ENCODE data around the gene TFE3.

TFE3 gene

DNA sequence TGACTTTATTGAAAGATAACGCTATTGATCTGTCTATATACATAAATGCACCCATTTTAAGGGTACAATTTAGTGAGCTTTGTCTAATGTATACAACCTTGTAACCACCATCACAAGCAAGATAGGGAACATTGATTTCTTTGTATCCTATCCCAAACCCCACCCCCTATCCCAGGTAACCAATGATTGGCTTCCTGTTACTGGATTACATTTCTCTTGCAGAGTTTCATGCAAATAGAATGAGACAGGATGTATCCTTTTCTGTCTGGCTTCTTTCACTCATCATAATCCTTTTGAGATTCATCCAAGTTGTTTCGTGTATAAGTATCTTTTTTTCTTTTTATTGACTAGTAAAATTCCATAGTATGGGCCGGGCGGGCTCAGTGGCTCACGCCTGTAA is 39.5 kb downstream of the TFE3 start:
- Histone ChIP-seq H3K27ac (no peak overlapping the region), H3K36me3 (peaks cover 0 to under 1% (median 0%) of the 10 kb centered on the region in 3 donors), H3K4me3 (no peak overlapping the region), H3K9me3 (peaks cover 0 to 4% (median 0%) of the 10 kb centered on the region in 3 donors), H3K4me1 (peaks cover 0 to 10% (median 0%) of the 10 kb centered on the region in 4 donors), H3K27me3 (no peaks in the 10 kb centered on the region)
- intact Hi-C loops (cut with DNase I; ENCODE audit: low total_unique reads) = no loop called here
- TF ChIP-seq, protein P1, sequence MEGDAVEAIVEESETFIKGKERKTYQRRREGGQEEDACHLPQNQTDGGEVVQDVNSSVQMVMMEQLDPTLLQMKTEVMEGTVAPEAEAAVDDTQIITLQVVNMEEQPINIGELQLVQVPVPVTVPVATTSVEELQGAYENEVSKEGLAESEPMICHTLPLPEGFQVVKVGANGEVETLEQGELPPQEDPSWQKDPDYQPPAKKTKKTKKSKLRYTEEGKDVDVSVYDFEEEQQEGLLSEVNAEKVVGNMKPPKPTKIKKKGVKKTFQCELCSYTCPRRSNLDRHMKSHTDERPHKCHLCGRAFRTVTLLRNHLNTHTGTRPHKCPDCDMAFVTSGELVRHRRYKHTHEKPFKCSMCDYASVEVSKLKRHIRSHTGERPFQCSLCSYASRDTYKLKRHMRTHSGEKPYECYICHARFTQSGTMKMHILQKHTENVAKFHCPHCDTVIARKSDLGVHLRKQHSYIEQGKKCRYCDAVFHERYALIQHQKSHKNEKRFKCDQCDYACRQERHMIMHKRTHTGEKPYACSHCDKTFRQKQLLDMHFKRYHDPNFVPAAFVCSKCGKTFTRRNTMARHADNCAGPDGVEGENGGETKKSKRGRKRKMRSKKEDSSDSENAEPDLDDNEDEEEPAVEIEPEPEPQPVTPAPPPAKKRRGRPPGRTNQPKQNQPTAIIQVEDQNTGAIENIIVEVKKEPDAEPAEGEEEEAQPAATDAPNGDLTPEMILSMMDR (IDR thresholded peaks at IDR 0.05) = no peak
- DNase-seq = no peak

DNA sequence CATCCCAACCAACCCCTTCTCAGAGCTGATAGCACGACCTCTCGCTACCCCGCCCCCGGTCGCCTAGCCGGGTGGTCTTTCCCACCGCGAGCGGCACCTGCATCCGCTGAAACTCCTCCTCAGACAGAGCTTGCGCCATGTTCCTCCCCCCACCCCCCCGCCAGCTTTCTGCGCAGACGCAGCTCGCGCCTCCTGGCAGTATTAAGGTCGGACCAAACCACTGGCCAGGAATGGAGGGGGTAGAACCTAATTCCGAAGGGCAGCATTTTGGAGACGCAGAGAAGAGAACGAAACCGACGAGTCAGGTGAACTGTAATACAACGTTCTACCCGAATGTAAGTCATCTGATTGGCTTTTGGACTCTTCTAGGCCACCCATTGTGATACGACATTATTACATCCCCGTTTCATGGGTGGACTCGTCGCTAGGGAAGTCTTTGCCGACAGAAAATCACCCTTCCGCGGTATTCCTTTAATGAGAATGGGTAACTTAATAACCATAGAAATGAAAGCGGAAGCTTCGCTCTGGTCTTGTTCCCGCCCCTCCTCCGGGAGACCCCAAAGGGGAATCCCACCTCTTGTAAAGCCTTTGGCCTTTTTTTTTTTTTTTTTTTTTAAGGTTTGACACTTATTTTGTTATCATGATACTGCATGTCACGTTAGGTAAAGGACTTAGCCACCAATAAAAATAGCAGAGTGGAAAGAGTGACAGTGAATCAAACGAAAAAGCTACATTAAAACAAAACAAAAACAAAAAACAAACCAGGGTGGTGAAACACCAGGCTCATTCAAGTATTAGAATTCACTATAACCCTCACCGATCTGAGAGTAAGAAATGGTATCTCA is 40.8 kb downstream of the TFE3 start, which contains the start of gene GRIPAP1:
GRIPAP1 (minus strand) TSS at position 174 of the 845 bp plus-strand sequence; CDS start at position 139, 35 bp downstream.
- TF ChIP-seq, protein P1 (IDR thresholded peaks at IDR 0.05) = no peak
- intact Hi-C loops (cut with DNase I; ENCODE audit: low total_unique reads) = no loop called here
- peak; percentile 46 to 79 for DNase-seq
- Histone ChIP-seq H3K4me3 (peak within 1 kb of the TSS; percentile 72 to 76), H3K36me3 (peaks cover 0 to 13% (median 4%) of the 10 kb centered on the region in 3 donors), H3K27ac (peak within 1 kb of the TSS; percentile 74), H3K9me3 (peaks cover 0 to 4% (median 0%) of the 10 kb centered on the region in 3 donors), H3K27me3 (no peaks in the 10 kb centered on the region), H3K4me1 (peaks cover 0 to 10% (median 0%) of the 10 kb centered on the region in 4 donors)

DNA sequence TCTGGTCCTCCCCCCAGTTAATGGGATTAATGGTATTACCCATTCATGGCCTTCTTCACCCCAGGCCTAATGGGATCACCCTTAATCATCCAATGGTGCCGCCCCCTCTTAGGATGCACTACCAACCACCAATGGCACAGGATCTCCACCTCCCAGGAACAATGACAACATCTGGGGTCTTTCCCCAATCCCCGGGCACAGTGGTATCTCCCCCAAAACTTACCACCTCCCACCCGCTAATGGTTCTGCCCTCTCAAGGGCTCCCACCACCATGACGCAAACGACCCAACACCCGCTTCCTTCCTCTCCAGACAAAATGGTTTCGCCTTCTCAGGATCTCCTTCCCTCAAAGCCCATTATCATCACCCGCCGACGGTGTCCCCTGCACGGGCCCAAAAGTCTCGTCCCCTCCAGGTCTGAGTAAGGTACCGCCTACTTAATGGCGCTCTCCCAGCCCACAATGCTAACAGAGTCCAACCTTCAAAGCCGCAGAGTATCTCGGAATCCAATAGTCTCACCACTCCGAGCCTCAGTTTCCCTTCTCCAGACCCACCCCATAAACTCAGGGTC is 41.6 kb downstream of the TFE3 start:
- intact Hi-C loops (cut with DNase I; ENCODE audit: low total_unique reads) = no loop called here
- H3K27me3 ChIP-seq = no peaks in the 10 kb centered on the region
- H3K36me3 ChIP-seq = peaks cover 0 to 17% (median 8%) of the 10 kb centered on the region in 3 donors
- peaks cover 0 to 10% (median 0%) of the 10 kb centered on the region in 4 donors for H3K4me1 ChIP-seq
- peak overlapping the region; percentile 74 for H3K27ac ChIP-seq
- H3K4me3 ChIP-seq = peak overlapping the region; percentile 72 to 76
- TF ChIP-seq, protein P1 (IDR thresholded peaks at IDR 0.05) = no peak
- peaks cover 0 to 4% (median 0%) of the 10 kb centered on the region in 3 donors for H3K9me3 ChIP-seq
- peak in 1 of 2 donors; percentile 20 for DNase-seq

DNA sequence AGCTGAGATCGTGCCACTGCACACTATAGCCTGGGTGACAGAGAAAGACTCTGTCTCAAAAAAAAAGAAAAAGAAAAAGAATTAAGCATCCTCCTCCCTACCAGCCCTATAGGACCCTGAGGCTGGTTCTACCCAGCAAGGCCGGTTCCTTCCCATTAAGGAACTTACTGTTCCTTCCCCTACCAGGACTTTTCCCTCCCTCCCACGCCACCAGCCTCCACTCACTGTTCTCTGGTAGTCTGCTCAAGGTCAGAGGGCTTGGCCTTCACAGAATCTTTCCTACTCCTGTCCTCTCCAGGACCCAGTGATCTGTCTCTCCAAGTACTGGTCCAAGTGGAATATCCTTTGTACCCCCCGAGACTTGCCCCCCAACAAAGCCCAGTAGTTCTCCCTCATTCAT is 42.5 kb downstream of the TFE3 start:
- peaks cover 0 to 17% (median 8%) of the 10 kb centered on the region in 3 donors for H3K36me3 ChIP-seq
- DNase-seq = no peak
- no peak overlapping the region for H3K27ac ChIP-seq
- TF ChIP-seq, protein P1 (IDR thresholded peaks at IDR 0.05) = no peak
- H3K4me3 ChIP-seq = no peak overlapping the region
- H3K4me1 ChIP-seq = peaks cover 0 to 10% (median 0%) of the 10 kb centered on the region in 4 donors
- intact Hi-C loops (cut with DNase I; ENCODE audit: low total_unique reads) = no loop called here
- H3K9me3 ChIP-seq = peaks cover 0 to 4% (median 0%) of the 10 kb centered on the region in 3 donors
- no peaks in the 10 kb centered on the region for H3K27me3 ChIP-seq

DNA sequence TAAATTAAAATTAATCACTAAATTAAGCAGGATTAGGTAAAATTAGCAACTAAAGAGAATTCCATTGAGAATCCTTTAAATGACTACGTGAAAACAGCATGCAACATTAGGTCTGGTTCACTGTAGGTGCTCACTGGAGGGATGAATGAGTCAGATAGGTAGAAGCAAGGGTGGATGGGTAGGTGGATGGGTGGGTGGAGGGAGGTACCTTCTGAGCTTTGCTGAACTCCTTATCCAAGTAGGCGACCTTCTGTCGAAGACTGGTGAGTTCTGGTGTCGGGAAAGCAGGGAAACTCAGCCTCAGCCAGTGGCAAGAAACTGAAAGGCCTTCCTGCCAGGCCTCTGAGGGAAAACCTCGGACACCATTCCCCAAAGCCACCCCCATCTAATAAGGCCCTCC is 44.1 kb downstream of the TFE3 start:
- peaks cover 0 to 24% (median 12%) of the 10 kb centered on the region in 3 donors for H3K36me3 ChIP-seq
- TF ChIP-seq, protein P1 (IDR thresholded peaks at IDR 0.05) = no peak
- no peaks in the 10 kb centered on the region for H3K27me3 ChIP-seq
- intact Hi-C loops (cut with DNase I; ENCODE audit: low total_unique reads) = no loop called here
- H3K4me1 ChIP-seq = peaks cover 0 to 10% (median 0%) of the 10 kb centered on the region in 4 donors
- no peak for DNase-seq
- no peak overlapping the region for H3K27ac ChIP-seq
- H3K4me3 ChIP-seq = no peak overlapping the region
- H3K9me3 ChIP-seq = peaks cover 0 to 4% (median 0%) of the 10 kb centered on the region in 3 donors

Measured in tibial artery (tissue), 4 donors.